Stimulated activated CD4-positive, alpha-beta T cell treated with anti-CD3 and anti-CD28 coated beads, TNF-alpha, amount 100 ng/mL, for 24 hours (primary cell): ENCODE measurements around the gene LRRC4C.

Experiments
- DNase-seq, 3 experiments: peaks; one replicate each; pipeline ENCODE4 v3.0.0-alpha.2; 2020; ENCODE audit warnings: low read depth in 3 of 3

Gene LRRC4C

DNA sequence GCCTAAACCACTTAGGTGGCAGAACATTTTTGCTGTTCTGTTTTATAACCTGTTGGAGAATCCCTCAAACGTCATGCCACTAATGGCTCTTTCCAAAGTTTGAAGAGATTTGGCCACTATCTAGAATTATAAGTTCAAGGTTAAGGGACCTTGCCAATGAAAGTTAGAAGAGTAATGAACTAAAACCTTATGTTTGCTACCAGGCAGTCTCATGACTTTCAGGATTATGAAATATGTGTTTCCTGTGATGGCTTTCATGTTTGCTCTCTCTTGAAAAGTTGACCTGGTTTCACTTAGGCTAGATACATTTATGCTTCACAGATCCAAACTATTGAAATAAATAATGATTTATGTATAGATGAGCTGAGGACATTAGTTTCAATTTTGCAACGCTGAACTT, 340.0 kb downstream of the LRRC4C start:
- DNase-seq = no peak

DNA sequence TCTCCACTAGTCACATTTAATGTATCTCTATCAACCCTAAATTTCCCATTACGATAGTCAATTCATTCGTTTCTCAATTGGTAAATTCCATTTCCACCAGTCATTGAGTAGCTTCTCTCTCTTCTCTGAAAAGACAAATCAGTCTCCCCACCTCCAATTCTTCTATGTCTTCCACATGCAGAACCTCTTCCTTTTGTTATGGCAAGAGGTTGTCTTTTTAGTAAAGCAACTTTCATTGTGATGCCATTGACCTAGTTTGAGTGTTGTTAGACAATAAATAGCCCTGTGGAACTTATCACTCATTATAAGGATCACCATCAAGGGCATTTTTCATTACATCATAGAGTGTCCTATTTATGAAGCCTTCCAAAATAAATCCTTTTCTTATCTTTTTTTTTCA, 340.9 kb downstream of the LRRC4C start:
- no peak for DNase-seq

DNA sequence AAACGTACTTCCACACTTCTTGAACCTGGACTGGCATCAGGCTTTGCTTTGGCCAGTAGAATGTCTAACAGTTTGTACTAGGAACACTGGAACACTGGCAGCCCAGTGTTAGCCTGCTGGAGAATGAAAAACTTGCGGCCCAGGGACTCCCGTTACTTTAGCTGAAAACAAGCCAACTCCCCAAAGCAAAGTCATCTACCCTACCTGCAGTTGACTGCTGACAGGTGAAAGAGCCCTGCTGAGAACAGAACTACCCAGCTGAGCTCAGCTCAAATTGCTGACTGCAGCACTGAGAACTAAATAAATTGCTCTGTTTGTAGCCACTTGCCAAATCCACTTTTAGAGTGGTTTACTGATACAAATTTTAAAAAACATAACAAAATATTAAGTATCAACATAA, 342.5 kb downstream of the LRRC4C start:
- no peak for DNase-seq

- DNase-seq = no peak
These were observed 344.4 kb downstream of the LRRC4C start for GRCh38 chr11:41115066-41115465.

- DNase-seq = no peak
These were observed 346.3 kb downstream of the LRRC4C start for GRCh38 chr11:41113160-41113559.

DNA sequence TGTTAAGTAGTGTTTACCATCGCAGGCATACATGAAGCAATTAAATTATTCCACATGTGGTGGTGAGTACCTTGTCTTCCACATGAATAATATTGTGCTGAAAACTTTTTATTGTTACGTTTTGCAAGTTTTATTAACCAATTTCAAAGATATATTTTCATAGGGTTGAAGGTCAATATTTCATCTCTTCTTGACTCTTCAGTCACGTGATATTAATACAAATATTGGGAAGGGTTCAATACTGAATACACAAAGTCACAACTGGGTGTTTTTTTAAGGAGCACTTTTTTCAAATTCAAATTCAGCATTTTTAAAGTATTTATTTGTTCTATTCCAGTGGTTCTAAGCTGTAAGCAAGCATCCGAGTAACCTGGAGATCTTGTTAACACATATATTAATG, 348.9 kb downstream of the LRRC4C start:
- no peak for DNase-seq

DNA sequence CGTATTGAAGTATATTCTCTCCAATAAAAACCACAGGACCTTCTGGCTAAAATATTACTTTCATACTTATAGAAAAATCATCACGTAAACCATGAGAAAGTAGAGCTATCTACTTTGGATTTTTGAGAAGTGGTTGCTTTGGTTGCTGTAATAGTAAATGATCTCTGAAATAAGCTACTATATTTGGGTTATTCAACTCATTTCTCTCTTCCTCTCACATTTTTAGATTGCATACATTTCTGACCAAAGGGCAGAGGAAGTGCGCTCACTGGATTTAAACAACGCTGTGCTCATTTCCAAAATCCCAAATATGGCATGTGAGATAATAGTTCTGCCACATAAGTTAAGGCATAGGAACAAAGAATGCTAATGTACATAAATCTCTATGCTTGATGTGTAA, 357.0 kb downstream of the LRRC4C start:
- no peak for DNase-seq

DNA sequence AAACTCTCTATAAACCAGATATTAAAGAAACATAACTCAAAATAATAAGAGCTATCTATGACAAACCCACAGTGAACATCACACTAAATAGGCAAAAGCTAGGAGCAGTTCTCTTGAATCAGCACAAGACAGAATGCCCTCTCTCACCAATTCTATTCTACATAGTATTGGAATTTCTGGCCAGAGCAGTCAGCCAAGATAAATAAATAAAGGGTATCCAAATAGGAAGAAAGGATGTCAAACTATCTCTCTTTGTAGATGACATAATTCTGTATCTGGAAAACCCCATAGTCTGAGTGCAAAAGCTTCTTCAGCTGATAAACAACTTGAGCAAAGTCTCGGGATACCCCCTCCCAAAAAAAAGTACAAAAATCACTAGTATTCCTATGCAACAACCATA, 359.8 kb downstream of the LRRC4C start:
- no peak for DNase-seq

DNA sequence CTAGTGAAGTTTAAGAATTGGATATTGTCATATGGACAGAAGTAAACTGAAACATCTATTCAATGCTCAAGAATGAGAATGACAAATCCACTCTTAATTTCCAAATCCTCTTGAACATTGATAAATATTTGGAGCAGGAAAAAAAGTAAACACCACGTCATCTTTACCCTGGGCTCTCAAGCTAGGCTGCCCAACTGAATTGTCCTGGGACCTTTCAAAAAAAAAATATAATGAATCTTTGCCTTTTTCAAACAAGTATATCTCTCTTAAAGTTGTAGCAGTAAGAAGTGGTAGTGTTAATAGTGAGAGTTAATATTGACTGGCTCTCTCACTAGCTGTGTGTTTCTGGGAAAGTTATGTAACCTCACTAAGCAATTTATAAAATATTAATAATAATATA, 374.3 kb downstream of the LRRC4C start:
- no peak for DNase-seq

DNA sequence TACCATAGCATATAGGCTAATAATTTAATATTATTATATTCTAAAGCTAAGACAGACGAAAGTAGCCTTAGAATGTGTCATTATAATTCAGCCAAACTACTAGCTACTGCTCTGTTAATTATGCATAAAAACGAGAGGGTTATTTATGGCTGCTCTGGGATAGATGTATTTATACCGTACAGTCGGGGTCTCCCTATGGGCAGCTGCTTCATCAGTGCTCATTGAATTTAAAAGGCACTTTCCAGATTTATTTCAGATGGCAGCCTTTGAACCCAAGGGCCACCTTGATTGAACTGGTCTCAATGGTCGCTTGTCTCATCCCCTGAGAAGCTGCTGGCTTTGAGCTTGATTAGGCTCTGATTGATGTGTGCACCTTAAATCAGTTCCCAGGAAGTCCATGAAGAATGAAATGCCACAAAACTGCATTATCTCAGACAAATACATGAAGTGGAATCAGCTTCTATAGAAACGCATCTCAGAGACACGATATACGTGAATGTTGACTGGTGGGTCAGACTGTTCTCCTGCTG, 377.6 kb downstream of the LRRC4C start:
- no peak for DNase-seq

- DNase-seq = no peak
These were observed 385.1 kb downstream of the LRRC4C start for GRCh38 chr11:41074318-41074717.

DNA sequence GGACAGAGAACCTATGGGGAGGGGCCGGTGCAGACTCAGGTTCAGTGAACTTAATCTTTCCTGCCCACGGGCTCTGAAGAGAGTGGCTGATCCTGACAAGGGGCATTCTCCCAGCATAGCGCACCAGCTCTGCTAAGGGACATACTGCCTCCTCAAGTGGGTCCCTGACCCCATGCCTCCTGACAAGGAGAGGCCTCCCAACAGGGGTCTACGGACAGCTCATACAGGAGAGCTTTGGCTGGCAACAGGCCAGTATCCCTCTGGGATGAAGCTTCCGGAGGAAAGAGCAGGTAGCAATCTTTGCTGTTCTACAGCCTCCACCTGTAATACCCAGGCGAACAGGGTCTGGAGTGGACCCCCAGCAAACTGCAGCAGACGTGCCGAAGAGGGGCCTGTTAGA, 394.0 kb downstream of the LRRC4C start:
- DNase-seq = no peak

- no peak for DNase-seq
These were observed 401.3 kb downstream of the LRRC4C start for GRCh38 chr11:41058138-41058537.

- no peak for DNase-seq
These were observed 402.4 kb downstream of the LRRC4C start for GRCh38 chr11:41056892-41057569.

- DNase-seq = no peak
These were observed 405.6 kb downstream of the LRRC4C start for GRCh38 chr11:41053894-41054293.

- no peak for DNase-seq
These were observed 407.4 kb downstream of the LRRC4C start for GRCh38 chr11:41051919-41052635.

DNA sequence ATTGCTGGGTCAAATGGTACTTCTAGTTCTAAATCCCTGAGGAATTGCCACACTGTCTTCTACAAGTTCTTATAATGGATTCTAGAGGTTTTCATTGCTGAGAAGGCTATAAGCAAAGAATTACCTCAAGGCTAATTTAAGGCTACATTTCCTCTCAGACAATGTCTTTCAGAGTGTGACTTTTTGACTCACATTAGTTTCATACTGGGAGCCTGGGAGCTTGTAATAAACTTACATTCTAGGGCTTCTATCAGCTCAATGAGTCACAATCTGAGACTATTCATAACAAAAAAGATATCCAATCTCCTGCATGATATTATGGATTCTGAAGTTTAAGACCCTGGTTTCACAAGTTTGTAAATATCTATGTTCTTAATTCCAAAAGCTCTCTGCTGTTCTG, 408.7 kb downstream of the LRRC4C start:
- no peak for DNase-seq

DNA sequence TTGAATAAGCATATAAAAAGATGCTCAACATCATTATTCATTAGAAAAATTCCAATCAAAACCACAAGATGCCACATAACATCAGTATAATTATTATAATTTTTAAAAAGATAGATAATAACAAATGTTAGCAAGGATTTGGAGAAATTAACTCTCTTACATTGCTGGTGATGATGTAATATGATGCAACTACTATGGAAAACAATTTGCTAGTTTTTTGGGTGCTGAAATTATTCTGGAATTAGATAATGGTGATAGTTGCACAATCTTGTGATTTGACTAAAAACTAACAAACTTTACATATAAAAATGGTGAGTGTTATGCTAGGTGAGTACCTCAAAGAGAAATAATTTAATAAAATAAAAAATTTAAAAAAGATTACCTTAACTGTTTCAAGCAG, 412.2 kb downstream of the LRRC4C start:
- DNase-seq = no peak

DNA sequence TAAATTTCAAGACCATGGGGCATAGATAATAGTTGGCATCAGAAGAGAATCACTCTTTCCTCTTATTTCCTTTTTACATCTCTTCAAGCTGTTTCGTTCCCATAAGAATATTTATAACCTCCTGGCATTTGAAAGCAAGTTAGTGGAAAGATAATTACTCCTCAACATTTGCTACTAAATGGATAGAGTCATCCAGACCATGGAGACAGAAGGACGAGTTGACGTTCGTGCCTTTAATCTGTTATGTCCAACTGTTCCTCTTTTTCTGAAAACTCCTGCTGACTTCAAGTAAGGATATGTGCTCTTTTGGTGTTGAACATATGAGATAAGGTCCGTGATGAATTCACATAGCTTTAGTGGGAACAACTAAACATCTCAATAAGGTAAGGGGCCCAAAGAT, 414.2 kb downstream of the LRRC4C start:
- DNase-seq = no peak

DNA sequence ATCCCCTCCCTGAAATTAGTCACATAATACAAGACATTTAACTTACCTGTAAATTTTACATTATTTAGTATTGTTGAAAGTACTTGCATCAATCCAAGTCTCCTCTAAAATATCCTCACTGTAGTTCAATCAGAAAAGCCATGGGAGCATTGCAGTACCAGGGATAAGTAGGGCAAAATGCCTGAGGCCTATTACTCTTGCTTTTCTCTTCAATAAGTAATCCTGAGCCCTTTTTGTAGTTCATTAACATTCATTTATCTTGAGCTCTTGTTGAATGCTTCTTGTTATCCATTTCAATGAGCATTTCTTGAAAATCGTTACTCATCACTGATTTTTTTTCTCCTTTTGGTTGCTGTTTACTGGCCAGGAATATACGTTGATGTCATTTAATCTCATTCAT, 414.7 kb downstream of the LRRC4C start:
- DNase-seq = no peak

- no peak for DNase-seq
These were observed 416.8 kb downstream of the LRRC4C start for GRCh38 chr11:41042688-41043087.

DNA sequence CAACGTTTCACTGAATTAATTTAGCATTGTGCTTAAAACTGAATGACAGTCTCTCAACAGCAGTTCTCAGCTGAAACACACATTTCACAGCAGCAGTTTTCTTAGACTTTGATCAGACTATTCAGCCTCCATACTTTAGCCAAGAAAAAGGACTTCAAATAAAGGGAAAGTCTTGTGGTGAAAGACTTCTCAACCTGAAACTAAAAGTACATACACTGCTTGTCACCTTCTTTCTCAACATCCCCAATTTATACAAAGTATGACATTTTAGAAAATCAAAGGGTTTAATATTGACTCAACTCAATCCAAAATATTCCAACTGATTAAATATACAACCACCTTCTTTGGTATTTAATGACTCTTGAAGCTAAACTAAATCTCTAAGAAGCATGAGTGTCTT, 419.0 kb downstream of the LRRC4C start:
- DNase-seq = no peak

DNA sequence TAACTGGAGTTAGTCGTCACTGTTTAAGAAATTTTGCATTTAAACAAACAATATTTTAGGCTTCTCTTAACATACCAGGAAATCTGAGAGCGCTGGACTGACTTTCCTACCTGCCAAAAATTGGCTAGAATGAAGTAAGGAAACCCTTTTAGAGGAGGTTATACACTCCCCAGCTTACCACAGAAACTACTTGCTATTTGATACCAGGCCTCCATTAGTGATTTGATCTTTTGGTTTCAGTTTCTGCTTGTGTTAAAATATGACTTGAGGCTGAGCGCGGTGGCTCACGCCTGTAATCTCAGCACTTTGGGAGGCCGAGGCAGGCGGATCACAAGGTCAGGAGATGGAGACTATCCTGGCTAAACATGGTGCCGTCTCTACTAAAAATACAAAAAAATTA, 419.9 kb downstream of the LRRC4C start:
- no peak for DNase-seq
